Measurements from ENCODE around the gene KLHL3.

Gene KLHL3

GRCh38 chr5:137699336-137700281 lies 36.3 kb downstream of the KLHL3 start:
- Histone ChIP-seq H3K36me3 (ENCODE audit: control insufficient read depth, insufficient read depth, low read length) (no peaks in the 10 kb centered on the region), H3K9ac (ENCODE audit: low read length) (no peak overlapping the region), H3K27me3 (ENCODE audit: control insufficient read depth, insufficient read depth, low read length) (no peaks in the 10 kb centered on the region), H3K9me3 (ENCODE audit: control insufficient read depth, low read length) (no peaks in the 10 kb centered on the region), H3K4me3 (ENCODE audit: low read length) (no peak overlapping the region), H3K4me1 (ENCODE audit: control insufficient read depth, insufficient read depth, low read length) (no peaks in the 10 kb centered on the region)

DNA sequence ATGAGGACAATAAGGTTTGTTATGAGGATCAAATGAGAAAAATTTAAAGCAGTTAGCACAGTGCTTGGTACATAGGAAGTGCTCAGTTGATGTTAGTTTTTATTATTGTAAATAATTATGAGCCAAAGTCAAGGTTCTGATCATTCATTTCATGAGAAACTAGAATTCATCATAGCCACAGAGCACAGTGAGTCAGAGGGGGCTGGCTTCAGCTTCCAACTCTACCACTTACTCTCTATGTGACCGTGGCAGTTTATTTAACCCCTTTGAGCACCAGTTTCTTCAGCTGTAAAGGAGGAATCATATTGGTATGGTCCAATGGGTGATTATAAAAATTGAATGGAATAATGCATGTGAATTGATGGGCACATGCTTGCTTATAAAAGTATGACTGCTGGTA lies 39.4 kb downstream of the KLHL3 start:
- H3K4me1 ChIP-seq (ENCODE audit: control insufficient read depth, insufficient read depth, low read length), result peaks cover 15% of the 10 kb centered on the region
- H3K36me3 ChIP-seq (ENCODE audit: control insufficient read depth, insufficient read depth, low read length), result no peaks in the 10 kb centered on the region
- H3K27me3 ChIP-seq (ENCODE audit: control insufficient read depth, insufficient read depth, low read length), result no peaks in the 10 kb centered on the region
- H3K9me3 ChIP-seq (ENCODE audit: control insufficient read depth, low read length), result no peaks in the 10 kb centered on the region
- H3K9ac ChIP-seq (ENCODE audit: low read length), result no peak overlapping the region
- H3K4me3 ChIP-seq (ENCODE audit: low read length), result no peak overlapping the region

GRCh38 chr5:137695651-137696428 lies 40.0 kb downstream of the KLHL3 start:
- Histone ChIP-seq H3K9ac (ENCODE audit: low read length) (no peak overlapping the region), H3K4me3 (ENCODE audit: low read length) (no peak overlapping the region)

DNA sequence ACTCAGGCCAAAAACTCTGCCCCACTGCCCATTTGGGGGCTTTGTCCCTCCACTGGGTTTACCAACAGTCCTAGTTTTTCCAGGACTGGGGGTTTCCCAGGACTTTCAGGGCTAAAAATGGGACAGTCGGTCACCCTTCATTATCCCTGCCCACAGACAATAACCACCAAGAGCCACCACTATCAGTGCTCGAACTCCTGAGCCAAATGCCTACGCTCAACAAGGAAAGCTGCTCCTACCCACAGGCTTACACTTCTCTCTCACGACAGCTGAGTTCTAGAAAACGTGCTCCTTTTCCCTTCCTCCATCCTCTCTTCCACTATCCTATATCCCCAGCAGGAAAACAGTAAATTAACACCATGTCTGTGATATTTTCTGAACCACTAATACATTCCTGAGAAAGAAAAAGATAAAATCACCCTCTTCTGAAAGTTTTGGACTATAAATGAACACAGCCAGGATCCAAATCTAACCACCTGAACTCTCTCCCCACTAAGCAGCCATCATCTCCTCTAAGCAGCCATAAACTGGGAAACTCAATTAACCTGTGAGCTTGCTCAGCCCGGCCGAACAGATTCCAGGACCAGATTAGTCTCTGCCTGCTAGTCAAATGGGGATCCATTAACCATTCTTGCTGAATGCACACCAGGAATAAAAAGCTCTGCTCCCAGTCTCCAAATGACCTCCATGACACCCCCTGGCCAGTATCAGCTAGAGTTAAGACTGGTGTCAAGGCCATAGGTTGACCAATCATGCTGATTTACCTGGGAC lies 41.8 kb downstream of the KLHL3 start:
- Histone ChIP-seq H3K4me1 (ENCODE audit: control insufficient read depth, insufficient read depth, low read length) (peaks cover 15% of the 10 kb centered on the region), H3K36me3 (ENCODE audit: control insufficient read depth, insufficient read depth, low read length) (no peaks in the 10 kb centered on the region), H3K27me3 (ENCODE audit: control insufficient read depth, insufficient read depth, low read length) (no peaks in the 10 kb centered on the region), H3K4me3 (ENCODE audit: low read length) (no peak overlapping the region), H3K9me3 (ENCODE audit: control insufficient read depth, low read length) (no peaks in the 10 kb centered on the region), H3K9ac (ENCODE audit: low read length) (no peak overlapping the region)

More at GRCh38 chr5:137695651-137696428, 40.0 kb downstream of the KLHL3 start:
- peaks cover 15% of the 10 kb centered on the region for H3K4me1 ChIP-seq (ENCODE audit: control insufficient read depth, insufficient read depth, low read length)
- no peaks in the 10 kb centered on the region for H3K36me3 ChIP-seq (ENCODE audit: control insufficient read depth, insufficient read depth, low read length)
- H3K27me3 ChIP-seq (ENCODE audit: control insufficient read depth, insufficient read depth, low read length), result no peaks in the 10 kb centered on the region
- no peaks in the 10 kb centered on the region for H3K9me3 ChIP-seq (ENCODE audit: control insufficient read depth, low read length)

- H3K9me3 ChIP-seq (ENCODE audit: control insufficient read depth, low read length), result no peaks in the 10 kb centered on the region
- no peaks in the 10 kb centered on the region for H3K27me3 ChIP-seq (ENCODE audit: control insufficient read depth, insufficient read depth, low read length)
- H3K4me1 ChIP-seq (ENCODE audit: control insufficient read depth, insufficient read depth, low read length), result peaks cover 15% of the 10 kb centered on the region
- H3K4me3 ChIP-seq (ENCODE audit: low read length), result no peak overlapping the region
- H3K9ac ChIP-seq (ENCODE audit: low read length), result no peak overlapping the region
- no peaks in the 10 kb centered on the region for H3K36me3 ChIP-seq (ENCODE audit: control insufficient read depth, insufficient read depth, low read length)
Observed at GRCh38 chr5:137693307-137693950, 42.5 kb downstream of the KLHL3 start.

- Histone ChIP-seq H3K36me3 (ENCODE audit: control insufficient read depth, insufficient read depth, low read length) (no peaks in the 10 kb centered on the region), H3K27me3 (ENCODE audit: control insufficient read depth, insufficient read depth, low read length) (no peaks in the 10 kb centered on the region), H3K9ac (ENCODE audit: low read length) (no peak overlapping the region), H3K4me3 (ENCODE audit: low read length) (no peak overlapping the region), H3K9me3 (ENCODE audit: control insufficient read depth, low read length) (no peaks in the 10 kb centered on the region), H3K4me1 (ENCODE audit: control insufficient read depth, insufficient read depth, low read length) (peaks cover 15% of the 10 kb centered on the region)
Observed at GRCh38 chr5:137689306-137689705, 46.6 kb downstream of the KLHL3 start.

- Histone ChIP-seq H3K4me3 (ENCODE audit: low read length) (no peak overlapping the region), H3K9ac (ENCODE audit: low read length) (no peak overlapping the region), H3K4me1 (ENCODE audit: control insufficient read depth, insufficient read depth, low read length) (peaks cover 8% of the 10 kb centered on the region), H3K9me3 (ENCODE audit: control insufficient read depth, low read length) (no peaks in the 10 kb centered on the region), H3K36me3 (ENCODE audit: control insufficient read depth, insufficient read depth, low read length) (no peaks in the 10 kb centered on the region), H3K27me3 (ENCODE audit: control insufficient read depth, insufficient read depth, low read length) (no peaks in the 10 kb centered on the region)
Observed at GRCh38 chr5:137688210-137688840, 47.6 kb downstream of the KLHL3 start.

- Histone ChIP-seq H3K4me3 (ENCODE audit: low read length) (no peak overlapping the region), H3K9ac (ENCODE audit: low read length) (no peak overlapping the region), H3K9me3 (ENCODE audit: control insufficient read depth, low read length) (no peaks in the 10 kb centered on the region), H3K27me3 (ENCODE audit: control insufficient read depth, insufficient read depth, low read length) (no peaks in the 10 kb centered on the region), H3K4me1 (ENCODE audit: control insufficient read depth, insufficient read depth, low read length) (no peaks in the 10 kb centered on the region), H3K36me3 (ENCODE audit: control insufficient read depth, insufficient read depth, low read length) (no peaks in the 10 kb centered on the region)
Observed at GRCh38 chr5:137684761-137685160, 51.1 kb downstream of the KLHL3 start.

DNA sequence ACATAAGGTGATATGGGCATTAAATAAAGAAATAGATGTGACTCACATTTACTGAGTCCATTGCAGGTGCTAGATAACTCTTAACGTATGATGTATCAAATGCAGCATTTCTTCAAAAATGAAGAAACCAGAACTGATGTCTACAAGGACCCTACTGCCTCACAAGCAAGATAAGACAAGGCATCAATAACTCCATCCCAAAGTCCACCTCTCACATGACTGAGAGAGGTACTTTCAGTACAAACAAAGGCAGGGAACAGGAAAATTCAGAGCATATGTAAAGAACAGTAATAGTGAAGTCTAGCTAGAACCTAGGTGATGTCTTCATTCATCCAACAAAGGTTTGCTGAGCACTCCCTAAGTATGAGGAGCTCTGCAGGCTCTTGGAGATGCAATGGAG lies 54.7 kb downstream of the KLHL3 start:
- no peaks in the 10 kb centered on the region for H3K4me1 ChIP-seq (ENCODE audit: control insufficient read depth, insufficient read depth, low read length)
- H3K27me3 ChIP-seq (ENCODE audit: control insufficient read depth, insufficient read depth, low read length), result no peaks in the 10 kb centered on the region
- H3K4me3 ChIP-seq (ENCODE audit: low read length), result no peak overlapping the region
- H3K36me3 ChIP-seq (ENCODE audit: control insufficient read depth, insufficient read depth, low read length), result no peaks in the 10 kb centered on the region
- H3K9me3 ChIP-seq (ENCODE audit: control insufficient read depth, low read length), result no peaks in the 10 kb centered on the region
- H3K9ac ChIP-seq (ENCODE audit: low read length), result no peak overlapping the region

- Histone ChIP-seq H3K9ac (ENCODE audit: low read length) (no peak overlapping the region), H3K4me1 (ENCODE audit: control insufficient read depth, insufficient read depth, low read length) (no peaks in the 10 kb centered on the region), H3K9me3 (ENCODE audit: control insufficient read depth, low read length) (no peaks in the 10 kb centered on the region)
Observed at GRCh38 chr5:137679910-137680309, 56.0 kb downstream of the KLHL3 start.

GRCh38 chr5:137679195-137679594 lies 56.7 kb downstream of the KLHL3 start:
- no peaks in the 10 kb centered on the region for H3K36me3 ChIP-seq (ENCODE audit: control insufficient read depth, insufficient read depth, low read length)
- H3K4me3 ChIP-seq (ENCODE audit: low read length), result no peak overlapping the region
- no peaks in the 10 kb centered on the region for H3K4me1 ChIP-seq (ENCODE audit: control insufficient read depth, insufficient read depth, low read length)
- no peak overlapping the region for H3K9ac ChIP-seq (ENCODE audit: low read length)
- no peaks in the 10 kb centered on the region for H3K9me3 ChIP-seq (ENCODE audit: control insufficient read depth, low read length)
- no peaks in the 10 kb centered on the region for H3K27me3 ChIP-seq (ENCODE audit: control insufficient read depth, insufficient read depth, low read length)

More at GRCh38 chr5:137679910-137680309, 56.0 kb downstream of the KLHL3 start:
- no peak overlapping the region for H3K4me3 ChIP-seq (ENCODE audit: low read length)
- no peaks in the 10 kb centered on the region for H3K36me3 ChIP-seq (ENCODE audit: control insufficient read depth, insufficient read depth, low read length)
- H3K27me3 ChIP-seq (ENCODE audit: control insufficient read depth, insufficient read depth, low read length), result no peaks in the 10 kb centered on the region
